AG09319 (cell line): ENCODE measurements around the gene ACBD5.
A peak's percentile ranks its signal among the peaks of the same experiment; 100 is the strongest.

ENCODE experiments used
- DNase-seq: peaks from one replicate; pipeline ENCODE4 v3.0.0-alpha.2; 2010; ENCODE audit warnings: low read depth; ENCODE audit errors: extremely low read depth
- TF ChIP-seq, protein P1 (sequence below): IDR thresholded peaks from 2 replicates; pipeline ENCODE4 v1.5.1; 2011; ENCODE audit warnings: low read depth, mild to moderate bottlenecking, inconsistent platforms, low read length, moderate library complexity

The ACBD5 gene

DNA sequence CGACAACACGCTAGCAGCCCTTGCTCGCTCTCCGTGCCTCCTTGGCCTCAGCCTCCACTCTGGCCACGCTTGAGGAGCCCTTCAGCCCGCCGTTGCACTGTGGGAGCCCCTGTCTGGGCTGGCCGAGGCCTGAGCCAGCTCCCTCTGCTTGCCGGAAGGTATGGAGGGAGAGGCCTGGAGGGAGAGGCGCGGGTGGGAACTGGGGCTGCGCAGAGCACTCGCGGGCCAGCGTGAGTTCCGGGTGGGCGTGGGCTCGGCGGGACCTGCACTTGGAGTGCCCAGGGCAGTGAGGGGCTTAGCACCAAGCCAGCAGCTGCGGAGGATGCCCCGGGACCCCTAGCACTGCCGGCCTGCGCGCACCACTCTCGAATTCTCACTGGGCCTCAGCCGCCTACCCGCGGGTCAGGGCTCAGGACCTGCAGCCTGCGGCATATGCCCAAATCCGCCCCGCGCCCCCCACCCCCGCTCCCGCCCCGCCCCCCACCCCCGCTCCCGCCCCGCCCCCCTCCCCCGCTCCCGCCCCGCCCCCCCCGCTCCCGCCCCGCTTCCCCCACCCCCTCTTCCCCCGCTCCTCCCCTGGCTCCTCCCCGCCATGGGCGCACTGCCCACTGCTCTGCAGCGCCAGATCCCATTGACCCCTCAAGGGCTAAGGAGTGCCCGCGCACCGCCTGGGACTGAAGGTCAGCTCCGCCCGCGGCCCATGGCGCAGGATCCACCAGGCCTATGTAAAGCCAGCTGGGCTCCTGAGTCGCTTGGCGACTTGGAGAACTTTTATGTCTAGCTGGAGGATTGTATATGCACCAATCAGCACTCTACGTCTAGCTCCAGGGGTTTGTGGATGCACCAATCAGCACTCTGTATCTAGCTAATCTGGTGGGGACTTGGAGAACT, 15.9 kb upstream of the ACBD5 start:
- no peak for DNase-seq
- TF ChIP-seq, protein P1, sequence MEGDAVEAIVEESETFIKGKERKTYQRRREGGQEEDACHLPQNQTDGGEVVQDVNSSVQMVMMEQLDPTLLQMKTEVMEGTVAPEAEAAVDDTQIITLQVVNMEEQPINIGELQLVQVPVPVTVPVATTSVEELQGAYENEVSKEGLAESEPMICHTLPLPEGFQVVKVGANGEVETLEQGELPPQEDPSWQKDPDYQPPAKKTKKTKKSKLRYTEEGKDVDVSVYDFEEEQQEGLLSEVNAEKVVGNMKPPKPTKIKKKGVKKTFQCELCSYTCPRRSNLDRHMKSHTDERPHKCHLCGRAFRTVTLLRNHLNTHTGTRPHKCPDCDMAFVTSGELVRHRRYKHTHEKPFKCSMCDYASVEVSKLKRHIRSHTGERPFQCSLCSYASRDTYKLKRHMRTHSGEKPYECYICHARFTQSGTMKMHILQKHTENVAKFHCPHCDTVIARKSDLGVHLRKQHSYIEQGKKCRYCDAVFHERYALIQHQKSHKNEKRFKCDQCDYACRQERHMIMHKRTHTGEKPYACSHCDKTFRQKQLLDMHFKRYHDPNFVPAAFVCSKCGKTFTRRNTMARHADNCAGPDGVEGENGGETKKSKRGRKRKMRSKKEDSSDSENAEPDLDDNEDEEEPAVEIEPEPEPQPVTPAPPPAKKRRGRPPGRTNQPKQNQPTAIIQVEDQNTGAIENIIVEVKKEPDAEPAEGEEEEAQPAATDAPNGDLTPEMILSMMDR: no peak

DNA sequence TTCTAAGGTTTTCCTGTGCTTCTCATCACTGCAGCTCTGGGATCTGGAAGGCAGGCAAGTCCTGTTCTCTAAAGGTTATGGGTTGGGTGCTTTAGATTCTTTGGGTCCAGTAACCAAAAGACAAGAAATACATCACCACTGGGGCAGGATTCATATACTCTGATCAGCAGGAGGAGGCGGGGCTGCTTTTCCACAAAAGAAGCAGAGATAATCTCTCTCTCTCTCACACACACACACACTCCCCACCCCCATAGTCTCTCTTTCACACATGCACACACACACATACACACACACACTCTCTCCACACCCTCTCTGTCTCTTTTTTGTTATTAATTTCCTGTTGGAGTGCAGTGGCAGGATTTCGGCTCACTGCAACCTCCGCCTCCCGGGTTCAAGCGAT, 13.0 kb upstream of the ACBD5 start:
- TF ChIP-seq, protein P1: no peak
- DNase-seq: no peak

DNA sequence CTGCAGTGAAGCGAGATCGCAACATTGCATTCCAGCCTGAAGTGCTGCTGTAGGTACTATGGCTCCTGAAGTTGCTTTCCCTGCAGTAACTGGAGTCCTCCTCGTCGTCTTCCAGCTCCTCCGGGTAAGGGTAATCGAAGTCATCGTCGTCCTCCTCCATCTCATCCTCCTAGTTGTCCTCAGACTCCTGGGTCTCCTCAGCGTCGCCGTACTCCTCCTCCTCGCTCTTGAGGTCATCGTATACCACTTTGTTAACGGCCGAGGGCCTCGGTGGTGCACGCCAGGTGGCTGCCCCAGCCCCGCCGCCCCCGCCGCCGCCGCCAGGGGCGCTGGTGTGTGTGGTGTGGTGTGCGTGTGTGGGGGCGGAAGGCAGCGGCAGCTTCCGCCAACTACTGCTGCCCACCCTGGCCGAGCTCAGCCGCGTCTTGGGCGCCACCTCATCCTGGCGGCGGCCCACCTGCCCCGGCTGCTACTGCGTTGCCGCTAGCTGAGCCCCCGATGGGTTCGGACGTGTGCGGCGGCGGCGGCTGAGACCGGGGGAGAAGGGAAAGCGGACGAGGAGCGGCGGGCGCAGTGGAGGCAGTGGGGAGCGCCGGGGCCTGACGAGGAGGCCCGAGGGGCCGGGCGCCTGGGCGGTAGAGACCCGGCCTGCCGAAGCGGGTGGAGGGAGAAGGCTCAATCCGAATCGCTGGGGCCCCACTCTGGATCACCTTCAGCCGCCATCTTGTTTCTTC, 11.8 kb upstream of the ACBD5 start:
- TF ChIP-seq, protein P1: peak; percentile 4; the same call in 1 of the 2 replicates
- DNase-seq: no peak

DNA sequence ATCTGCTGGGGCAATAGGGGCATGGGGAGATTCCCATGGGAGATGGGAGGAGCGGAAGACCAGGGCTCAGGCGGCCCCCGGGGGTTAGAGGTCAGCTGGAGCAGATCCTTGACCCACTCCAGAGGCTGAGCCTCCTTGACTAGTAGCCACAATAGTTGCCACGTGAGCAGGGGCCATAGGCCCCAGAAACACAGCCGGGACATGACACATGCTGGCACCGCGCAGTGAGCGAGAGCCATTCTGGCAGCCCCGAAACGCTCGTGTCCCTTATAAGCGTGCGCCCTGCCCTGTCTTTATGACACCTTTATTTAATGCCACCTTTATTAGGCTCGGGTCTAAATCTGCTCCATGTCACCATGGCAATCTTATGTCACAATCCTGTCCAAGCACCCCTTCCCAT, 11.0 kb upstream of the ACBD5 start:
- TF ChIP-seq, protein P1: no peak
- DNase-seq: no peak

DNA sequence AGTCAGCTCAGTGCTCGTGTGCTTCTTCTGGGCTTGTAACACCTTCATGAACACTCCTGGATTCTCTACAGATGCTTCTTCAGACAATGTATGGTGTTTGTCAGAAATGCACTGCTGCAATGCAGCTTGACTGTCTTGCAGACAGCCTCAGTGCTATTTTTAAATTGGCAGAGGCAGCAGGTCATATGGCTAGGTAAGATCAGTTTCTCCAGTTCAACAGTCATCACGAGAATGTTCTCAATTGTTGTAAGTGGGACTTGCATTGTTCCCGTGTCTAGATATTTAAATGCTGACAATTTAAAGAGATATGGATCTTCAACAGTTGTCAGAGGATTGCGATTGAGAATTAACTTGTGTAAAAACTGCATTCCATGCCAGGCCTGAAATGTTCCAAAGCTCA, 7.6 kb upstream of the ACBD5 start:
- no peak for DNase-seq
- TF ChIP-seq, protein P1: no peak

DNA sequence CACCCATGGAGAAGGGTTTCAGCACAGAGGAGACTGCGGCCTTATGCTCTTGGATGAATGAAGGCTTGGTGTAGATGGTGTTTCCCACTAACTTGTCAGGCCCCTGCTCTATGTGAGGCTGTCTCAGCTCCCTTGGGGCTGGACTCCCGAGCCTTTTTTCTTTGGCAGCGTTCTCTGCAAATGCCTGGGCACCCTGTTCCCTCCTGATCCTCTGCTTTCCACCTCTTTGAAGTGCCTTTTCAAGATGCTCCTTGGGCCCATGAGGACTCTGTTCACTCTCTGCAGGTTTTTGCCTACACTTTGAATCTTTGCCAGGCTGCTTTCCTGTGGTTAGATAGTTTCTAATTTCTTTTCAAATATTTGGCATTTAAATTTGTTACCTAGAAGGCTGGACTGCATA, 6.8 kb upstream of the ACBD5 start:
- TF ChIP-seq, protein P1: no peak
- DNase-seq: no peak

DNA sequence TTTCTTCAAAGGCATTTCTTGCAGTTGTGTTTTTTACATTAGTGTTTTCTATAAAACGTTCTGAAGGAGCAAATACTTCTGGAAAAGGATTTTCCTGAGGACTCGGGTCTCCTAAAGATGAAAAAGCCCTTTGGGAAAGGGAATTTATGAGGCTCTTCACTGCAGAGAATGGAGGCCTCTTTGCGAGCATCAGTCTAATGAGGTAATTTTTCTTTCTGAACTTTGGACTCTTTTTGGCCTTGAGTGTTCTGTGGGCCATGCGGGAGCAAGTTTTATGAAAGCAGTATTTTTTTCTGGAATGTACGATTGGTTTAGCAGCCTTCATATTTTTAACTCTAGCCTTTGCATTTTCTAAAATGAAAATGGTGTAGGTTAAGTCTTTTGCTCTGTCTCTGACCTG, 6.4 kb upstream of the ACBD5 start:
- TF ChIP-seq, protein P1: no peak

More for the DNA sequence above, 6.4 kb upstream of the ACBD5 start:
- DNase-seq: no peak
